HepG2 (cell line): ENCODE data around the gene SIK2.

Experiments used
- ELF3 ChIP-seq: IDR thresholded peaks from 2 replicates; pipeline ENCODE4 v1.6.1; 2016; ENCODE audit warnings: missing genetic modification reagents, missing compliant biosample characterization
- NFKB2 ChIP-seq: sonication (generic); formaldehyde crosslinking; IDR thresholded peaks from 2 replicates; pipeline ENCODE4 v1.4.0; 2020; ENCODE audit warnings: missing genetic modification reagents, borderline replicate concordance
- POLR2AphosphoS5 ChIP-seq: IDR thresholded peaks from 2 replicates; pipeline ENCODE4 v1.6.1; 2012; ENCODE audit warnings: low read depth, low read length
- SP1 ChIP-seq, 2 experiments: fragments of 450-650 bp in 1 of 2; sonication (generic) in 1 of 2; formaldehyde crosslinking in 1 of 2; IDR thresholded peaks; 2 replicates each; pipeline versions ENCODE4 v1.4.0 to v1.6.1; 2016 to 2020; ENCODE audit warnings: missing genetic modification reagents in 1 of 2
- SRF ChIP-seq: IDR thresholded peaks from 2 replicates; pipeline ENCODE4 v1.6.1; 2011; ENCODE audit warnings: mild to moderate bottlenecking, low read depth, low read length, moderate library complexity
- ZFP1 ChIP-seq: IDR thresholded peaks from 2 replicates; pipeline ENCODE4 v1.6.1; 2016
- ZNF496 ChIP-seq: sonication (generic); formaldehyde crosslinking; IDR thresholded peaks from 2 replicates; pipeline ENCODE4 v1.8.1; 2023; ENCODE audit warnings: mild to moderate bottlenecking, moderate library complexity, missing genetic modification reagents; ENCODE audit not compliant: insufficient replicate concordance
- TF ChIP-seq, protein P1 (sequence below): sonication (generic); formaldehyde crosslinking; IDR thresholded peaks from 2 replicates; pipeline ENCODE4 v1.9.0; 2021; ENCODE audit warnings: missing genetic modification reagents, borderline replicate concordance
- TF ChIP-seq, protein P2 (sequence below): sonication (generic); formaldehyde crosslinking; IDR thresholded peaks from 2 replicates; pipeline ENCODE4 v1.5.0; 2020; ENCODE audit warnings: missing genetic modification reagents
- TF ChIP-seq, protein P3 (sequence below): sonication (generic); formaldehyde crosslinking; IDR thresholded peaks from 2 replicates; pipeline ENCODE4 v1.5.0; 2020; ENCODE audit warnings: mild to moderate bottlenecking, missing genetic modification reagents

DNA sequence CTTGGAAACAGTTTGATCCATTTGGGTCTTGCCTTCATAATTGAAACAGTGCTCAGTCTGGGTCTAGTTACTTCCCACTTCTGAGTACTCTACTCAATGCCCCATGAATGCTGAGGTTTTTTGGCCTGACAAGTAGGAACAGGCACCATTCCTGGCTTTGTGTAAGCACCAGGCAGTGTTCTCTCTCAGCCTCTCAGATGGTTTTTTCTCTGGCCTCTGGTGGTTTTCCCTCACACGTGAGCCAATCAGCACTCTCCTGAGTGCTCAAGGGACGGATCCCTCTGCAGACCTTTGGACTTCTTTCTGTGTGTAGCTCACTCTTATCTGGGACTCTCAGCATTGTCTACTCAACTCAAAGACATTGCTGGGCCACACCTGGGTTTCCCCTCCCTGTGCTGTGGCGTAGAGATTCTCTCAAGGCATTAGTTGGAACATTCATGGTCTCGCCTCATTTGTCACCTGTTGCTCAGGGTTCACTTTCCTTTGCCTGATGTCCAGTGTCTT lies 21.3 kb downstream of the SIK2 start:
- TF ChIP-seq NFKB2 (CRISPR knock-in tag) (no peak), ZNF496 (CRISPR knock-in tag) (no peak), POLR2AphosphoS5 (no peak), SRF (no peak), ELF3 (no peak), ZFP1 (CRISPR knock-in tag) (no peak), SP1 (IDR thresholded peaks at IDR 0.05) (no peak), SP1 (CRISPR knock-in tag; IDR thresholded peaks at IDR 0.05) (no peak)
- TF ChIP-seq, protein P1, sequence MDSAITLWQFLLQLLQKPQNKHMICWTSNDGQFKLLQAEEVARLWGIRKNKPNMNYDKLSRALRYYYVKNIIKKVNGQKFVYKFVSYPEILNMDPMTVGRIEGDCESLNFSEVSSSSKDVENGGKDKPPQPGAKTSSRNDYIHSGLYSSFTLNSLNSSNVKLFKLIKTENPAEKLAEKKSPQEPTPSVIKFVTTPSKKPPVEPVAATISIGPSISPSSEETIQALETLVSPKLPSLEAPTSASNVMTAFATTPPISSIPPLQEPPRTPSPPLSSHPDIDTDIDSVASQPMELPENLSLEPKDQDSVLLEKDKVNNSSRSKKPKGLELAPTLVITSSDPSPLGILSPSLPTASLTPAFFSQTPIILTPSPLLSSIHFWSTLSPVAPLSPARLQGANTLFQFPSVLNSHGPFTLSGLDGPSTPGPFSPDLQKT (CRISPR knock-in tag), result no peak
- TF ChIP-seq, protein P2, sequence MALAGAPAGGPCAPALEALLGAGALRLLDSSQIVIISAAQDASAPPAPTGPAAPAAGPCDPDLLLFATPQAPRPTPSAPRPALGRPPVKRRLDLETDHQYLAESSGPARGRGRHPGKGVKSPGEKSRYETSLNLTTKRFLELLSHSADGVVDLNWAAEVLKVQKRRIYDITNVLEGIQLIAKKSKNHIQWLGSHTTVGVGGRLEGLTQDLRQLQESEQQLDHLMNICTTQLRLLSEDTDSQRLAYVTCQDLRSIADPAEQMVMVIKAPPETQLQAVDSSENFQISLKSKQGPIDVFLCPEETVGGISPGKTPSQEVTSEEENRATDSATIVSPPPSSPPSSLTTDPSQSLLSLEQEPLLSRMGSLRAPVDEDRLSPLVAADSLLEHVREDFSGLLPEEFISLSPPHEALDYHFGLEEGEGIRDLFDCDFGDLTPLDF (CRISPR knock-in tag), result no peak
- TF ChIP-seq, protein P3, sequence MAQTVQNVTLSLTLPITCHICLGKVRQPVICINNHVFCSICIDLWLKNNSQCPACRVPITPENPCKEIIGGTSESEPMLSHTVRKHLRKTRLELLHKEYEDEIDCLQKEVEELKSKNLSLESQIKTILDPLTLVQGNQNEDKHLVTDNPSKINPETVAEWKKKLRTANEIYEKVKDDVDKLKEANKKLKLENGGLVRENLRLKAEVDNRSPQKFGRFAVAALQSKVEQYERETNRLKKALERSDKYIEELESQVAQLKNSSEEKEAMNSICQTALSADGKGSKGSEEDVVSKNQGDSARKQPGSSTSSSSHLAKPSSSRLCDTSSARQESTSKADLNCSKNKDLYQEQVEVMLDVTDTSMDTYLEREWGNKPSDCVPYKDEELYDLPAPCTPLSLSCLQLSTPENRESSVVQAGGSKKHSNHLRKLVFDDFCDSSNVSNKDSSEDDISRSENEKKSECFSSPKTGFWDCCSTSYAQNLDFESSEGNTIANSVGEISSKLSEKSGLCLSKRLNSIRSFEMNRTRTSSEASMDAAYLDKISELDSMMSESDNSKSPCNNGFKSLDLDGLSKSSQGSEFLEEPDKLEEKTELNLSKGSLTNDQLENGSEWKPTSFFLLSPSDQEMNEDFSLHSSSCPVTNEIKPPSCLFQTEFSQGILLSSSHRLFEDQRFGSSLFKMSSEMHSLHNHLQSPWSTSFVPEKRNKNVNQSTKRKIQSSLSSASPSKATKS (CRISPR knock-in tag), result no peak
